GM12872 (cell line): ENCODE data around the gene TMEM167A.

Experiments used
- CTCF ChIP-seq: IDR thresholded peaks from 3 replicates; pipeline ENCODE4 v1.5.1; 2011; ENCODE audit warnings: low read depth, mild to moderate bottlenecking, low read length, moderate library complexity; ENCODE audit not compliant: insufficient read depth

The TMEM167A gene

DNA sequence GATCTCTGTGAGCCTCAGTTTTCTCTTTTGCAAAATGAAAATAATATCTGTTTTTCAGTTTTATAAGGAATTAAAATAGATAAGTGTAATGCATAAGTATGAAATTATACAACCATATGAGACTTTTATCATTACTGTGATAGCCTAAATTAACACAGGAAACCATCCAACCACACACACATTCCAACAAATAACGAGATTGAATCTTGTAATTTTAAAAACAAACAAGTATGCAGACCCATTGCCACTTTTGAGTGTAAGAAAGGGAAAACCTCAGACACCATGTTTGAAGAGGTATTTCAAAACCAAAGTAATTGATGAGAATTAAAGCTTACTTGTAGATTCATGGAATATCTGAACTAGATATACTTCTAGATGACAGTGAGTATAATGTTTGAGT lies 32.2 kb upstream of the TMEM167A start:
- TF ChIP-seq CTCF = no peak

- no peak for TF ChIP-seq CTCF
Measured at GRCh38 chr5:83107692-83108420, 30.7 kb upstream of the TMEM167A start.

GRCh38 chr5:83104021-83104420 lies 26.8 kb upstream of the TMEM167A start:
- TF ChIP-seq CTCF = no peak

DNA sequence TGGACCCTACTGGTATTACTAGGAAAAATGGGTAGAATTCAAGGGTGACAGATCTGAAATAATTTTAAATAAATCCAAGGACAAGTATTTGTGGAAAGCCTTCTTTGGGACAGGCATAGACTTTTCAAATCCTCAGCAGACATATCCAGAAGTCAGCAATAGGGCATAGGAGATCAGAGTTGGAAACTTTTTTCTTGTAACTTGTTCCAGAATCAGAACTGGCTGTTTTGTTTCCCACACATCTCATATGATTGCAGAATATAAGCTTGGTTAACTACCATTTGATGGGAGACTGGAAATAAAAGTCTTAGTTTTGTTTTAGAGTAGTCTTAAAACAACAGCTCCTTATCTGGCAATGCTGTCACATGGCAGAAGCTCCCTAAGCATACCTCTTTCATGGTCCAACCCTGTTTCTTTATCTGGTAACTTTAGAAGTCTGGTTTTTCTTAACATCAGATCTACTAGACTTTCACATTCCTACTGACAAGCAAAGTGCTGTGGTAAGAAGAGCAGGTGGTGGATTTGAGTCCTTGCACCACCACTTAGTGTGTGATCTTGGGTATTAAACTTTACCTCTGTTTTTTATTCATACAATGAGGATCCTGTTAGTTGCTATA lies 25.3 kb upstream of the TMEM167A start:
- TF ChIP-seq CTCF = no peak

DNA sequence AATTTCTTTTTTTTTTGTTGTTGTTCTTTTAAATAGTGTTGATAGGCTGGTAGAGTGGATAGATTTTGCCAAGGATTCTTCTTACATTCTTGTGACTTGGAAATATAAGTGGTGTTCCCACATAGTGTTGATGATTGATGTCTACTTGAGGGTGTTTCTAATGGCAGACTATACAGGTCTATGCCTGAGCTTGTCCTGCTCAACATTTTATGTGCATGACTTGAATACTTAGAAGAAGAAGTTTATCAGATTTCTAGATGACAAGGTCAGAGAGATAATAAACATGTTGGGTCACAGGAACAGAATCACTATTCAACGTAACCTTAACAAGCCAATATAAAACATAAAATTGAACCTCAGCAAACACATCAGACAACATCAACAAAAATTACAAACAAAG lies 24.3 kb upstream of the TMEM167A start:
- TF ChIP-seq CTCF = no peak

DNA sequence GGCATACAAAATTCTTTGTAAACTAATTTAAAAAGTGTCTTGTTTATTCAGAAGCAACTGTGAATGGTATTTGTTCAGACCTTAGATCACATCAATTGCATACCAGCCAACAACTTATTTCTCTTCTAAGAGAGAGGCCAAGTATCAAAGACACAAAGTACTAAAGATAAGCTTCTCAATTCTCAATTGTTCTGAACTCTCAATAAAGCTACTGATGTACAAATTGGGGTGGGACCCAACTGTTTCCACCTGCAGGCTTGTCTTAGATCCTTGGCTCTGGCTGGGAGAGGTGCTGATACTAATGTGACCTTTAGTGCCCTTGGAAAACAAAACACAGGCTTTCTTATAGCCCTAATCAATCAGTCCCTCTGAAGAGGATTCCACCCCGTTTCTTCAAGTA lies 22.3 kb upstream of the TMEM167A start:
- no peak for TF ChIP-seq CTCF

- no peak for TF ChIP-seq CTCF
Measured at GRCh38 chr5:83099001-83099400, 21.8 kb upstream of the TMEM167A start.
